WTC11 (cell line): ENCODE measurements around the gene TENT4B.

Experiments used
- ATF6 ChIP-seq: sonication (generic); formaldehyde crosslinking; IDR thresholded peaks from 2 replicates; pipeline ENCODE4 v1.8.1; 2023; ENCODE audit warnings: mild to moderate bottlenecking, missing genetic modification reagents
- CTCF ChIP-seq: fragments of 200-600 bp; IDR thresholded peaks from 2 replicates; pipeline ENCODE4 v1.8.0; 2022; ENCODE audit warnings: antibody characterized with exemption
- E2F4 ChIP-seq: sonication (generic); formaldehyde crosslinking; IDR thresholded peaks from 2 replicates; pipeline ENCODE4 v1.8.1; 2022; ENCODE audit warnings: low read depth, mild to moderate bottlenecking, moderate library complexity, missing genetic modification reagents, borderline replicate concordance
- ESRRA ChIP-seq: sonication (generic); formaldehyde crosslinking; IDR thresholded peaks from 2 replicates; pipeline ENCODE4 v1.8.1; 2022; ENCODE audit warnings: mild to moderate bottlenecking, missing genetic modification reagents, borderline replicate concordance
- ETV6 ChIP-seq: sonication (generic); formaldehyde crosslinking; IDR thresholded peaks from 2 replicates; pipeline ENCODE4 v1.8.1; 2022; ENCODE audit warnings: mild to moderate bottlenecking, missing genetic modification reagents
- FOXK1 ChIP-seq: sonication (generic); formaldehyde crosslinking; IDR thresholded peaks from 2 replicates; pipeline ENCODE4 v1.8.0; 2022; ENCODE audit warnings: mild to moderate bottlenecking, moderate library complexity, missing genetic modification reagents
- FOXP1 ChIP-seq: sonication (generic); formaldehyde crosslinking; IDR thresholded peaks from 2 replicates; pipeline ENCODE4 v1.8.0; 2022; ENCODE audit warnings: missing genetic modification reagents, mild to moderate bottlenecking, moderate library complexity, borderline replicate concordance
- PRRX2 ChIP-seq: fragments of 250-450 bp; sonication (Bioruptor Pico); IDR thresholded peaks from 2 replicates; pipeline ENCODE4 v1.8.0; 2021; ENCODE audit warnings: mild to moderate bottlenecking
- SP1 ChIP-seq: sonication (generic); formaldehyde crosslinking; conservative IDR thresholded peaks from 2 replicates; pipeline ENCODE4 v1.8.1; 2022; ENCODE audit warnings: missing genetic modification reagents
- ZBTB43 ChIP-seq: sonication (generic); formaldehyde crosslinking; IDR thresholded peaks from 2 replicates; pipeline ENCODE4 v1.8.1; 2023; ENCODE audit warnings: mild to moderate bottlenecking, missing genetic modification reagents
- ZNF416 ChIP-seq: fragments of 250-450 bp; sonication (Bioruptor Pico); IDR thresholded peaks from 2 replicates; pipeline ENCODE4 v1.9.0; 2021; ENCODE audit warnings: mild to moderate bottlenecking, inconsistent platforms

- TF ChIP-seq SP1 (CRISPR knock-in tag) (no peak), PRRX2 (CRISPR knock-in tag) (no peak), CTCF (no peak), ZBTB43 (CRISPR knock-in tag) (no peak), ESRRA (CRISPR knock-in tag) (no peak), ATF6 (CRISPR knock-in tag) (no peak), ZNF416 (CRISPR knock-in tag) (no peak), E2F4 (no peak), FOXP1 (CRISPR knock-in tag) (no peak), ETV6 (CRISPR knock-in tag) (no peak), FOXK1 (CRISPR knock-in tag) (no peak)
These were observed 1.4 kb upstream of the TENT4B start for GRCh38 chr16:50151756-50152155.
